AG04449 (cell line): ENCODE data around the gene UBE3B.

Experiments
- CTCF ChIA-PET: fragments of 350-600 bp; formaldehyde crosslinking; extraction: SDS; loops from one replicate; lab custom pipeline; 2021; ENCODE audit warnings: antibody characterized with exemption; lab: Yijun Ruan, JAX
- POLR2A ChIA-PET: fragments of 400-600, 350-600 bp; formaldehyde crosslinking; extraction: SDS; loops from one replicate; lab custom pipeline; 2020; ENCODE audit warnings: antibody characterized with exemption, inconsistent platforms; lab: Yijun Ruan, JAX
- DNase-seq: peaks from one replicate; pipeline ENCODE4 v3.0.0-alpha.2; 2010; ENCODE audit warnings: low read depth, low spot score
- H3K4me3 ChIP-seq: 2 replicates; pipeline ENCODE4 v1.5.1; 2011; ENCODE audit warnings: low read depth, mild to moderate bottlenecking, control low read depth, low read length
- TF ChIP-seq, protein P1 (sequence below): IDR thresholded peaks from one replicate; pipeline ENCODE4 v1.5.1; 2011; ENCODE audit warnings: mild to moderate bottlenecking, moderate library complexity, low read length, control low read depth, inconsistent platforms; ENCODE audit not compliant: insufficient read depth; ENCODE audit errors: missing control alignments

The UBE3B gene

DNA sequence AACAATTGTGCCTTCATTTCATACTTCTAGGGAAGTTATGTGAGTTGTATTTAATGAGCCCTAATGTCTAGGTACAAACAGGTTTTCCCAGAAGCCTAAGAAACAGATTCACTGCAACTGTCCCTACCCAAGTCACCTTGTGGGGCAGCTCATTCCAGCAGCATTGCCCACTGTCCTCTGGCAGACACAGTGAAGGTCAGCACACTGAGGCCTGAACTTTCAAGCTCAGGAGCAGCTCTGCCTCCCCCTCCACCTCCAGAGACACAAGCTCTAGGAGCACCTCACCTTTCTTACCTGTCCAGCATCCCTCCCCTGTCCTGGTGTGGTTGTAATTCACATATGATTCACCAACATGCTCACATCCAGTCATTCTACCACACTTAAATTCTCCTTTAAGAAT, 15.7 kb downstream of the UBE3B start:
- no peak for DNase-seq
- no peak overlapping the region for H3K4me3 ChIP-seq
- ChIA-PET CTCF (interaction anchor here (1.0 to 2.4 kb wide), 6 partner anchors 10 to 63 kb away, joined by 3 to 16 read pairs (median 4); no protein-coding TSS in a partner anchor), POLR2A (interaction anchor here (1.1 kb wide), 1 partner anchor 16 kb away, joined by 4 read pairs; no protein-coding TSS in a partner anchor)
- TF ChIP-seq, protein P1, sequence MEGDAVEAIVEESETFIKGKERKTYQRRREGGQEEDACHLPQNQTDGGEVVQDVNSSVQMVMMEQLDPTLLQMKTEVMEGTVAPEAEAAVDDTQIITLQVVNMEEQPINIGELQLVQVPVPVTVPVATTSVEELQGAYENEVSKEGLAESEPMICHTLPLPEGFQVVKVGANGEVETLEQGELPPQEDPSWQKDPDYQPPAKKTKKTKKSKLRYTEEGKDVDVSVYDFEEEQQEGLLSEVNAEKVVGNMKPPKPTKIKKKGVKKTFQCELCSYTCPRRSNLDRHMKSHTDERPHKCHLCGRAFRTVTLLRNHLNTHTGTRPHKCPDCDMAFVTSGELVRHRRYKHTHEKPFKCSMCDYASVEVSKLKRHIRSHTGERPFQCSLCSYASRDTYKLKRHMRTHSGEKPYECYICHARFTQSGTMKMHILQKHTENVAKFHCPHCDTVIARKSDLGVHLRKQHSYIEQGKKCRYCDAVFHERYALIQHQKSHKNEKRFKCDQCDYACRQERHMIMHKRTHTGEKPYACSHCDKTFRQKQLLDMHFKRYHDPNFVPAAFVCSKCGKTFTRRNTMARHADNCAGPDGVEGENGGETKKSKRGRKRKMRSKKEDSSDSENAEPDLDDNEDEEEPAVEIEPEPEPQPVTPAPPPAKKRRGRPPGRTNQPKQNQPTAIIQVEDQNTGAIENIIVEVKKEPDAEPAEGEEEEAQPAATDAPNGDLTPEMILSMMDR = no peak

- ChIA-PET CTCF (interaction anchor here (1.2 to 2.4 kb wide), 5 partner anchors 11 to 66 kb away, joined by 3 to 16 read pairs (median 4); no protein-coding TSS in a partner anchor), POLR2A (no interaction called here)
- H3K4me3 ChIP-seq = no peak overlapping the region
- DNase-seq = no peak
- TF ChIP-seq, protein P1 = no peak
Observed at GRCh38 chr12:109493938-109494337, 16.5 kb downstream of the UBE3B start.

DNA sequence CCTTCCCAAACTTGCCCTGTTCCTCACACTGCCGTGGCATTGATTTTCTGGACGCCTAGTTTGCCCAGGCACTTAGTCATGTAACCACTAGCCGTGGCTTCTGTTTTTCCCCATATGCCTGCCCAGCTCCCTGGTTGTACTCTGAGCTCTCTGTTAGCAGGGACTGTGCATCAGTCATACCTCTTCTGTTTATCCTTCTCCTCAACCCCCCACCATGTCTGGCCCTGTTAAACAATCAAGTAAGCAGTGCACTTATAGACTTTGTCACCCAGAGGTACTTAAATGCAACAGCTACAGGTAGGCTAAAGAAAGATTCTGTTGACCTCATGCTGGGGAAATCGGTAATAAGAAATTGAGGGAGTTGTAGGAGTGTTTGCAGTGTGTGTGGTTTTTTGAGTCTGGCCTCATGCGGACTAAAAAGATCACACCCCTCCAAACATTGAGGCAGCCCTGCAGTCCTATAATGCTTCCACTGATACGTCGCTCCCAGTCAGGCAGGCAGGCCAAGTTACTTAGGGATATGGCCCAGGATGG, 17.0 kb downstream of the UBE3B start:
- DNase-seq = no peak
- H3K4me3 ChIP-seq = no peak overlapping the region
- TF ChIP-seq, protein P1 = no peak
- CTCF ChIA-PET = interaction anchor here (0.9 to 2.4 kb wide), 7 partner anchors 11 to 98 kb away, joined by 3 to 16 read pairs (median 3); no protein-coding TSS in a partner anchor
- POLR2A ChIA-PET = no interaction called here

- CTCF ChIA-PET = interaction anchor here (0.9 to 2.4 kb wide), 5 partner anchors 12 to 99 kb away, joined by 3 to 16 read pairs (median 3); no protein-coding TSS in a partner anchor
- no peak for DNase-seq
- no peak overlapping the region for H3K4me3 ChIP-seq
- TF ChIP-seq, protein P1 = no peak
- POLR2A ChIA-PET = no interaction called here
Observed at GRCh38 chr12:109495012-109495411, 17.6 kb downstream of the UBE3B start.

GRCh38 chr12:109496306-109496705, 18.9 kb downstream of the UBE3B start:
- no peak for DNase-seq
- ChIA-PET POLR2A (no interaction called here), CTCF (no interaction called here)
- no peak overlapping the region for H3K4me3 ChIP-seq
- TF ChIP-seq, protein P1 = no peak

GRCh38 chr12:109497675-109498074, 20.2 kb downstream of the UBE3B start:
- no peak for DNase-seq
- H3K4me3 ChIP-seq = no peak overlapping the region
- CTCF ChIA-PET = no interaction called here
- POLR2A ChIA-PET = no interaction called here
- TF ChIP-seq, protein P1 = no peak
